Measurements from ENCODE around the gene PAXIP1. TPM values are rescaled to one million over a fixed set of nuclear protein-coding genes. Genes with fewer than 3 reads are reported as not detected.

Gene PAXIP1
- total and polyA plus RNA-seq, 12 donors: 2.5 to 8.8 (median 6.2) TPM

GRCh38 chr7:154978017-154978416 is 24.9 kb downstream of the PAXIP1 start:
- DNase-seq (no peak), ATAC-seq (no peak)
- H3K9me3 ChIP-seq: no peaks in the 10 kb centered on the region
- peaks cover 0 to 66% (median 12%) of the 10 kb centered on the region in 9 donors for H3K36me3 ChIP-seq
- WGBS, 2 donors: 81 to 92% methylated on average over 3 of the region's 3 CpGs
- intact Hi-C loops (cut with DNase I): no loop called here
- no peak overlapping the region for H3K4me3 ChIP-seq
- TF ChIP-seq CTCF (IDR thresholded peaks at IDR 0.05): no peak
- peaks cover 0 to 4% (median 0%) of the 10 kb centered on the region in 9 donors for H3K4me1 ChIP-seq
- H3K27ac ChIP-seq: no peak overlapping the region
- no peaks in the 10 kb centered on the region for H3K27me3 ChIP-seq

- intact Hi-C loops (cut with DNase I): no loop called here
- no peak for TF ChIP-seq CTCF (IDR thresholded peaks at IDR 0.05)
- no peaks in the 10 kb centered on the region for H3K9me3 ChIP-seq
- H3K4me3 ChIP-seq: no peak overlapping the region
- H3K36me3 ChIP-seq: peaks cover 0 to 67% (median 12%) of the 10 kb centered on the region in 9 donors
- 91 to 95% methylated on average over 6 of the region's 6 CpGs for WGBS, 2 donors
- H3K27ac ChIP-seq: no peak overlapping the region
- ATAC-seq (no peak), DNase-seq (no peak)
- peaks cover 0 to 4% (median 0%) of the 10 kb centered on the region in 9 donors for H3K4me1 ChIP-seq
- H3K27me3 ChIP-seq: no peaks in the 10 kb centered on the region
Observed at GRCh38 chr7:154977250-154977649, 25.7 kb downstream of the PAXIP1 start.

- H3K4me3 ChIP-seq: no peak overlapping the region
Observed at GRCh38 chr7:154976844-154977243, 26.1 kb downstream of the PAXIP1 start.

GRCh38 chr7:154975984-154976383 is 26.9 kb downstream of the PAXIP1 start:
- H3K4me3 ChIP-seq: no peak overlapping the region
- H3K27me3 ChIP-seq: no peaks in the 10 kb centered on the region
- no peak for DNase-seq
- ATAC-seq: no peak
- no peak for TF ChIP-seq CTCF (IDR thresholded peaks at IDR 0.05)
- no peak overlapping the region for H3K27ac ChIP-seq
- intact Hi-C loops (cut with DNase I): no loop called here
- WGBS, 2 donors: 88 to 91% methylated on average over 7 of the region's 7 CpGs
- H3K4me1 ChIP-seq: peaks cover 0 to 4% (median 0%) of the 10 kb centered on the region in 9 donors
- no peaks in the 10 kb centered on the region for H3K9me3 ChIP-seq
- H3K36me3 ChIP-seq: peaks cover 0 to 67% (median 10%) of the 10 kb centered on the region in 9 donors

More at GRCh38 chr7:154976844-154977243, 26.1 kb downstream of the PAXIP1 start:
- TF ChIP-seq CTCF (IDR thresholded peaks at IDR 0.05): no peak
- peaks cover 0 to 67% (median 12%) of the 10 kb centered on the region in 9 donors for H3K36me3 ChIP-seq
- intact Hi-C loops (cut with DNase I): no loop called here
- no peak for ATAC-seq
- no peak overlapping the region for H3K27ac ChIP-seq
- no peak for DNase-seq
- H3K4me1 ChIP-seq: peaks cover 0 to 4% (median 0%) of the 10 kb centered on the region in 9 donors
- 93 to 96% methylated on average over 4 of the region's 4 CpGs for WGBS, 2 donors
- no peaks in the 10 kb centered on the region for H3K9me3 ChIP-seq
- no peaks in the 10 kb centered on the region for H3K27me3 ChIP-seq
